ENCODE measurements around the gene ANXA2R.

Gene ANXA2R

DNA sequence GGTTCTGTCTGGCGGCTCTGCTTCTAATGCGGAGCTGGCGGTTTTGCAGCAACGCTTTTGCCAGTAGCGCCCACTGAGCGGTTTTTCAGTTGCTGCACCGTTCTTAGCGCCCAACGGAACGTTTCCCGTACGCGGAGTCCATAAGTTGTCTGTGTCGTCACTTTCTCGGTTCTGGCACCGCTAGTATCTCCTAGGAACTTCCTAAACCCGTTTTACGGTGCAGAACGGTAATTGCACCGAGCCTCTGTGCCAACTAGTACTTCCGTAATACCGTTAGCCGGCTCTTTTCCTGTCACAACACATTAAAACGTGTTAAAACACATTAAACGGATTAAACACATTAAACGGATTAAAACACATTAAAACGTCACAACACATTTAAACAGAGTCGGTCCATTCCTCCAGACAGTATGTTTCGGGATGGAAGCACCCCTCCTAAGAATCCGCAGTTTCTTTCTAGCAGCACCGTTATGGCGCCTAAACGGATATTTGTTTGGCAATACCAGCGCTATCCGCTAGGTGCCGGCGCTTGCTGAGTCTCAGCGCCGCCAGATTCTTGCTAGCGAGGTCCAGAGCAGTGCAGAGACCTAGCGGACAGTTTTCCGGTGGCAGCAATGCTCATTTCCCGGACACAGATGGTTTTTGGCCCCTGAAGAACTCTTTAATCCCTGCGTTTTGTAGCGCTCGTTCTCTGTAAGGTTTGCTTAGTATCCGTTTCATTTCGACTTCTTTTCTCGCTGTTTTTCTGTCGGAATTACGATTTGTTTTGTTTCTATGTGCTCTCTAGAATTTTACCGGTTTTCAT lies 45.4 kb downstream of the ANXA2R start:
- DNase-seq, result peak; percentile 85 to 86

DNA sequence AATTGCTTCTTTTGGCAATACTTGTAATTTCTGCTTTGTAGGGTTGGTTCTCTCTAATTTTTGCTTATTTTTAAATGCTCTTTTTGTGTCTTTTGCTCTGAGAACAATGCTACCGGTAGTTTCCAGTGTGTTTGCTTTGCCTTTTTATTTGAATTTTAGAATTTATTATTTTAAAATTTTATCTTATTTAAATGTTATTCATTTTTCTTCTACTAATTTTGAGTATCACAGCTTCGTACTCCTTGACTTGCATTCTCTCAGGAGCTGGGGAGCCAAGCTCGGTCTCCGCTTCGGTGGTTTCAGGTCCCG lies 45.9 kb downstream of the ANXA2R start:
- no peak for DNase-seq

DNA sequence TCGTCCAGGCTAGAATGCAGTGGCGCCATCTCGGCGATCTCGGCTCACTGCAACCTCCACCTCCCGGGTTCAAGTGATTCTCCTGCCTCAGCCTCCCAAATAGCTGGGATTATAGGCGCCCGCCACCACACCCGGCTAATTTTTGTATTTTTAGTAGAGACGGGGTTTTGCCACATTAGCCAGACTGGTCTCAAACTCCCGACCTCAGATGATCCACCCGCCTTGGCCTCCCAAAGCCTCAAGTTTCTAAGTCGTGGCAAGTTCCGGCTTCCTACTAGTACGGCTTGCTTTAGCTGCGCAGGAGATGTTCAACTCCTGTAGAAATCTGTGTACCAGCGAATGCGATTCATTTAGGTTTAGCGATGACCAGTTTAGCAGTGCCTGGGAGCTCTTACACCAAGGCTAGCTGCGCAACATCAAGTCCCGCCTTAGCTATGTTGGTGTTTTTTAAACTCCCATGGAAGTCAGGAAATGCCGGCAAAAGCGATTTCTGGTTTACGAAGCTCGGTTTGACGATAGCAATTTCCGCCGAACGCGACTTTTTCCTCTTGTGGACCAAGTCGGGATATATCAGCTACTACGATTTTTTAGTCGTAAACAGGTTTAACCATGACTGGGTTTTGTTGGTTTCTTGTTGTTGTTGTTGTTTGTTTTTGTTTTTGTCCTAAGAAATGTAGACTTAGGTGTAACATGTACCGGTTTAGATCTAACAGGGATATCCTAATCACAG lies 46.4 kb downstream of the ANXA2R start:
- peak in 1 of 2 donors; percentile 39 for DNase-seq

DNA sequence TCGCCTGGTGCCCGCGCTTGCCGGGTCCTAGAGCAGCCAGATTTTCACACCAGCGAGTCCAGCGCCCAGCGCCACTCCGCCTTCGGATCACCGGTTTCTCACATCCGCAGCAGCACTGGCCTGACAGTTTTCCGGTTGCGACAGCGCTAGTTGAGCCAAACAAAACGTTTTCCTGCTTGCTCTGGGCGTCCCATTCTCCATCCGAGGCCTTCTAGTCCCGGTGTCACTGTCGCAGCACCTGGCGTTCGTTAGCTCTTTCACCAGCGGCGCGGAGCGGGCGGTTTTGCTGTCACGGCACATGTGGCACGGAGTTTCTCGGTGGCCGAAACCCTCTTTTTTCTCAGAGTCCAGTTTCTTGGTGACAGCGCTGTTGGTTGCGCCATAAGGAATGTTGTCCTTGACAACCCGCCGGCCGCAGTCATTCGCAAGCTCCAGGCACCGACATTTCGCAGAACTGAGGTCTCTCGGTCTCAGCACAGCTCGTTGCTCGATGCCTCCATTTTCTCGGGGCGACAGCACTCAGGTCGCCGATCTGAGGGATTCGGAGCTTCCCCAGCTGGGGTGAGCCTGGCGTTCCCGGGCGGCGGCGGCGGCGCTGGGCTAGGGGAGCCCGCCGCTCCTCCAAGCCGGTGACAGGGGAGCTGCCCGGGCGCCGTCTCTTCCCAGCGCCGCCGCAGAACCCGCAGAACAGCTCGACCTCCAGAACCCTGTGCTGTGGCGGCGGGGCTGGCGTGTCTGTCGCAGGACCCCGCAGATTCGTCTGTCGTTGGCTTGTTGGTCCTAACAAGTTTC lies 47.8 kb downstream of the ANXA2R start:
- peak; percentile 58 to 61 for DNase-seq

DNA sequence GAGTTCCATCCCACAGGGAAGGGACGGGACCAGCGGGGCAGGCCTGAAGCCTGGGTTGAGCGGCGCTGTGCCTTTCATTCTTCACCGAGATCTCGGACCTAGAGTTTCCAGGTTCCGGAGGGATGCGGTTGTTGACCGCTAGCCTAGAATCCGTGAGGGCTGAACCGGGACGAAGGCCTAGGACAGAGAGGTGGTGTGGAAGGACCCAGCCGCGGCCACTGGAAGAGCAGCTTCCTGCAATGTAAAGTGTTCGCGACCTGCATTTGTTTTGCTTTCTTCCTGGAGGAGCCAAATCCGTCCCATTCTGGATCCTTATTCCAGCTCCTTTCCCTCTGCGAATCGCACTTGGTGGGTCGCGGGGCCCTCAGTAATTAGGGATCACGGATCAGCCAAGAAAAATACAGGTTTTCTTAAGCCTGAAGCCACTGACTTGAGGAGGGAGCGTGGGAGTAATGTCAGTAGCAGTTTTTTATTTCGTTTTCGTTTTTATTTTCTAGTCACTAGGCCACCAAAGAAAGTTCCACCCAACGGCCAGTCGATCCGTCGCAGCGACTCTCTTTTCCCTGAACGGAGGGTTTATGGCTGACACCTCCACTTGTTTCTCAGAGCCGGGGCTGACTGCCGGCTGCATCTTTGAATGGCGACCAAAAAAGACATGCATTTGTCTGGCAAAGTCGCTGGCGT lies 48.6 kb downstream of the ANXA2R start:
- peak; percentile 12 to 58 for DNase-seq

DNA sequence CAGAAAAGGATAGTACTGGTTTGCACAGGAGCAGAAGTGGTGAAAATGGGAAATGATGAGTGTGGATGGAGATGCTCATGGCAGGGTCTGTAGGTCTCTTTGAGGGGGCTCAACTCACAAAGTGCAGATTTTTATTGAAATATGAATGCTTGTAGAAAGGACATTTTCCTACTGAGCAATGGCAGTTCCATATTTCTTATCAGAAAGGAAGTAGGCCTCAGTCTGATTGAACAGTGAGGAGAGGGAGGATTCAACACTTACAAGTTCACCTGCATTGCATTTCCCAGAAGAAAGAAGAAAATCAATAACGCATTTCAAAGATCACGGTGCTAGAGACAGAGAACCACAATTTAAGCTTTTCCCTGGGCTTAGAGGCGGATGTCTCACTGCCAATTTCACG lies 49.2 kb downstream of the ANXA2R start:
- DNase-seq, result no peak

Data from stimulated activated CD4-positive, alpha-beta T cell treated with anti-CD3 and anti-CD28 coated beads, Interleukin-2, amount 100 ng/mL, for 48 hours (primary cell).